Measurements from ENCODE around the gene ALDH3A1. TPM values are rescaled to one million over a fixed set of nuclear protein-coding genes. Genes with fewer than 3 reads are reported as not detected.

The ALDH3A1 gene
- total RNA-seq, 1 experiment from 2014 or later, result not detected

- intact Hi-C loops (cut with micrococcal nuclease; ENCODE audit: unreplicated experiment), result no loop called here
Measured at GRCh38 chr17:19738073-19738449, 10.0 kb downstream of the ALDH3A1 start.

GRCh38 chr17:19737305-19738072 is 10.6 kb downstream of the ALDH3A1 start:
- Histone ChIP-seq H3K9me3 (ENCODE audit: low read depth, low read length, poor library complexity, severe bottlenecking) (no peaks in the 10 kb centered on the region), H3K36me3 (ENCODE audit: insufficient read depth, low read length, poor library complexity, severe bottlenecking) (no peaks in the 10 kb centered on the region), H3K27me3 (replicated peaks; ENCODE audit: insufficient read depth, low read depth, low read length, poor library complexity) (no peaks in the 10 kb centered on the region), H3K4me3 (ENCODE audit: low read depth, low read length, poor library complexity, severe bottlenecking) (no peak overlapping the region), H3K27ac (ENCODE audit: low read depth, low read length, poor library complexity, severe bottlenecking) (no peak overlapping the region), H3K4me1 (ENCODE audit: insufficient read depth, low read length, poor library complexity, severe bottlenecking) (no peaks in the 10 kb centered on the region)
- intact Hi-C loops (cut with micrococcal nuclease; ENCODE audit: unreplicated experiment), result no loop called here
- DNase-seq (ENCODE audit: low spot score), result no peak
- ChIA-PET CTCF (no interaction called here), POLR2A (ENCODE audit: low non-redundant PET) (no interaction called here)
- TF ChIP-seq CTCF (conservative IDR thresholded peaks at IDR 0.05; ENCODE audit: low read depth, low read length), result no peak
- no peak for TF ChIP-seq EZH2 (IDR thresholded peaks at IDR 0.05; ENCODE audit: borderline replicate concordance, low read depth, low read length, poor library complexity, severe bottlenecking)
- no TSS peak for BruUV-seq (replicated peaks)

More at GRCh38 chr17:19738073-19738449, 10.0 kb downstream of the ALDH3A1 start:
- Histone ChIP-seq H3K27me3 (replicated peaks; ENCODE audit: insufficient read depth, low read depth, low read length, poor library complexity) (no peaks in the 10 kb centered on the region), H3K4me1 (ENCODE audit: insufficient read depth, low read length, poor library complexity, severe bottlenecking) (no peaks in the 10 kb centered on the region), H3K4me3 (ENCODE audit: low read depth, low read length, poor library complexity, severe bottlenecking) (no peak overlapping the region), H3K36me3 (ENCODE audit: insufficient read depth, low read length, poor library complexity, severe bottlenecking) (no peaks in the 10 kb centered on the region), H3K9me3 (ENCODE audit: low read depth, low read length, poor library complexity, severe bottlenecking) (no peaks in the 10 kb centered on the region), H3K27ac (ENCODE audit: low read depth, low read length, poor library complexity, severe bottlenecking) (no peak overlapping the region)
- ChIA-PET CTCF (no interaction called here), POLR2A (ENCODE audit: low non-redundant PET) (no interaction called here)
- DNase-seq (ENCODE audit: low spot score), result no peak
- no peak for TF ChIP-seq EZH2 (IDR thresholded peaks at IDR 0.05; ENCODE audit: borderline replicate concordance, low read depth, low read length, poor library complexity, severe bottlenecking)
- no peak for TF ChIP-seq CTCF (conservative IDR thresholded peaks at IDR 0.05; ENCODE audit: low read depth, low read length)
- no TSS peak for BruUV-seq (replicated peaks)

GRCh38 chr17:19736071-19736470 is 12.0 kb downstream of the ALDH3A1 start:
- CTCF ChIA-PET, result no interaction called here
- no peaks in the 10 kb centered on the region for H3K4me1 ChIP-seq (ENCODE audit: insufficient read depth, low read length, poor library complexity, severe bottlenecking)
- H3K4me3 ChIP-seq (ENCODE audit: low read depth, low read length, poor library complexity, severe bottlenecking), result no peak overlapping the region
- no peak for TF ChIP-seq EZH2 (IDR thresholded peaks at IDR 0.05; ENCODE audit: borderline replicate concordance, low read depth, low read length, poor library complexity, severe bottlenecking)
- no peak for TF ChIP-seq CTCF (conservative IDR thresholded peaks at IDR 0.05; ENCODE audit: low read depth, low read length)
- H3K36me3 ChIP-seq (ENCODE audit: insufficient read depth, low read length, poor library complexity, severe bottlenecking), result no peaks in the 10 kb centered on the region
- H3K27me3 ChIP-seq (replicated peaks; ENCODE audit: insufficient read depth, low read depth, low read length, poor library complexity), result no peaks in the 10 kb centered on the region
- no peaks in the 10 kb centered on the region for H3K9me3 ChIP-seq (ENCODE audit: low read depth, low read length, poor library complexity, severe bottlenecking)
- BruUV-seq (replicated peaks), result no TSS peak
- H3K27ac ChIP-seq (ENCODE audit: low read depth, low read length, poor library complexity, severe bottlenecking), result no peak overlapping the region
- no peak for DNase-seq (ENCODE audit: low spot score)
- intact Hi-C loops (cut with micrococcal nuclease; ENCODE audit: unreplicated experiment), result no loop called here
- POLR2A ChIA-PET (ENCODE audit: low non-redundant PET), result no interaction called here

Data from A673 (cell line).